Upper lobe of right lung (tissue), 1 donor: ENCODE data around the gene RTF2. TPM values are rescaled to one million over a fixed set of nuclear protein-coding genes. Genes with fewer than 3 reads are reported as not detected.

ENCODE experiments used
- ATAC-seq: fragments of 200-7000 bp; cut with Tn5 transposase; one replicate; pipeline ENCODE4 v1.9.1; 2020; ENCODE audit warnings: mild to moderate bottlenecking, moderate library complexity
- DNase-seq: peaks from one replicate; pipeline ENCODE4 v3.0.0-alpha.2; 2020
- H3K27ac ChIP-seq: fragments of 200-600 bp; one replicate; pipeline ENCODE4 v1.8.0; 2022
- H3K27me3 ChIP-seq: fragments of 200-600 bp; one replicate; pipeline ENCODE4 v1.8.0; 2022; ENCODE audit warnings: mild to moderate bottlenecking
- H3K36me3 ChIP-seq: fragments of 200-600 bp; one replicate; pipeline ENCODE4 v1.8.0; 2022
- H3K4me1 ChIP-seq: fragments of 200-600 bp; one replicate; pipeline ENCODE4 v1.8.0; 2022
- H3K4me3 ChIP-seq: fragments of 200-600 bp; one replicate; pipeline ENCODE4 v1.8.0; 2022; ENCODE audit warnings: mild to moderate bottlenecking
- H3K9me3 ChIP-seq: fragments of 200-600 bp; one replicate; pipeline ENCODE4 v1.8.0; 2022
- CTCF ChIP-seq: fragments of 200-600 bp; IDR thresholded peaks from one replicate; pipeline ENCODE4 v1.8.0; 2022; ENCODE audit warnings: antibody characterized with exemption
- intact Hi-C: fragments of 100-400 bp; cut with DNase I; formaldehyde crosslinking; loops from one replicate; pipeline ENCODE4 v1.11.0; 2022
- total RNA-seq: library from RNA; stranded (reverse); fragmentation: NEBNext Ultra II Directional; extraction: Animal tissue kit (Norgen Biotek cat#: 25700); gene quantifications from one replicate; pipeline ENCODE4 v1.2.1, GENCODE V29; 2021
- donor health status: DM: no; HTN: yes; CAD: no; lungs with severe emphysema.

Gene RTF2
- total RNA-seq, 1 donor from 2014 or later = 77.4 TPM

GRCh38 chr20:56423211-56423610 is 45.2 kb upstream of the RTF2 start:
- Histone ChIP-seq H3K9me3 (no peaks in the 10 kb centered on the region), H3K36me3 (no peaks in the 10 kb centered on the region), H3K27ac (peak overlapping the region; percentile 40), H3K4me1 (peaks cover 45% of the 10 kb centered on the region), H3K27me3 (no peaks in the 10 kb centered on the region), H3K4me3 (peak overlapping the region; percentile 11)
- no peak for DNase-seq
- ATAC-seq = no peak
- TF ChIP-seq CTCF = no peak
- intact Hi-C loops = no loop called here

- no peak for DNase-seq
These were observed 44.5 kb upstream of the RTF2 start for GRCh38 chr20:56423886-56424285.

GRCh38 chr20:56424931-56425330 is 43.5 kb upstream of the RTF2 start:
- no peak for TF ChIP-seq CTCF
- Histone ChIP-seq H3K4me3 (no peak overlapping the region), H3K9me3 (no peaks in the 10 kb centered on the region), H3K36me3 (no peaks in the 10 kb centered on the region), H3K27me3 (no peaks in the 10 kb centered on the region), H3K27ac (peak overlapping the region; percentile 40), H3K4me1 (peaks cover 48% of the 10 kb centered on the region)
- no peak for ATAC-seq
- no peak for DNase-seq
- intact Hi-C loops = no loop called here

More at GRCh38 chr20:56423886-56424285, 44.5 kb upstream of the RTF2 start:
- intact Hi-C loops = no loop called here
- TF ChIP-seq CTCF = no peak
- Histone ChIP-seq H3K4me1 (peaks cover 45% of the 10 kb centered on the region), H3K27ac (no peak overlapping the region), H3K27me3 (no peaks in the 10 kb centered on the region), H3K36me3 (no peaks in the 10 kb centered on the region), H3K4me3 (no peak overlapping the region), H3K9me3 (no peaks in the 10 kb centered on the region)
- ATAC-seq = no peak

- Histone ChIP-seq H3K4me1 (peaks cover 55% of the 10 kb centered on the region), H3K36me3 (no peaks in the 10 kb centered on the region), H3K27me3 (no peaks in the 10 kb centered on the region), H3K27ac (no peak overlapping the region), H3K9me3 (no peaks in the 10 kb centered on the region), H3K4me3 (no peak overlapping the region)
- intact Hi-C loops = no loop called here
- DNase-seq (no peak), ATAC-seq (no peak)
- no peak for TF ChIP-seq CTCF
These were observed 42.4 kb upstream of the RTF2 start for GRCh38 chr20:56426026-56426425.

- no peak overlapping the region for H3K27ac ChIP-seq
- H3K4me1 ChIP-seq = peaks cover 52% of the 10 kb centered on the region
- intact Hi-C loops = no loop called here
- H3K36me3 ChIP-seq = no peaks in the 10 kb centered on the region
- no peaks in the 10 kb centered on the region for H3K27me3 ChIP-seq
- ATAC-seq = no peak
- H3K4me3 ChIP-seq = no peak overlapping the region
- no peaks in the 10 kb centered on the region for H3K9me3 ChIP-seq
- DNase-seq = no peak
- TF ChIP-seq CTCF = no peak
These were observed 41.5 kb upstream of the RTF2 start for GRCh38 chr20:56426926-56427325.

GRCh38 chr20:56427797-56428196 is 40.6 kb upstream of the RTF2 start:
- H3K4me3 ChIP-seq = no peak overlapping the region
- no peak for TF ChIP-seq CTCF
- ATAC-seq = peak; percentile 60
- no peaks in the 10 kb centered on the region for H3K36me3 ChIP-seq
- no peak overlapping the region for H3K27ac ChIP-seq
- peaks cover 43% of the 10 kb centered on the region for H3K4me1 ChIP-seq
- no peaks in the 10 kb centered on the region for H3K9me3 ChIP-seq
- intact Hi-C loops = no loop called here
- DNase-seq = no peak
- no peaks in the 10 kb centered on the region for H3K27me3 ChIP-seq
